ENCODE measurements around the gene RIPOR3.
A peak's percentile ranks its signal among the peaks of the same experiment; 100 is the strongest.

RIPOR3 gene

DNA sequence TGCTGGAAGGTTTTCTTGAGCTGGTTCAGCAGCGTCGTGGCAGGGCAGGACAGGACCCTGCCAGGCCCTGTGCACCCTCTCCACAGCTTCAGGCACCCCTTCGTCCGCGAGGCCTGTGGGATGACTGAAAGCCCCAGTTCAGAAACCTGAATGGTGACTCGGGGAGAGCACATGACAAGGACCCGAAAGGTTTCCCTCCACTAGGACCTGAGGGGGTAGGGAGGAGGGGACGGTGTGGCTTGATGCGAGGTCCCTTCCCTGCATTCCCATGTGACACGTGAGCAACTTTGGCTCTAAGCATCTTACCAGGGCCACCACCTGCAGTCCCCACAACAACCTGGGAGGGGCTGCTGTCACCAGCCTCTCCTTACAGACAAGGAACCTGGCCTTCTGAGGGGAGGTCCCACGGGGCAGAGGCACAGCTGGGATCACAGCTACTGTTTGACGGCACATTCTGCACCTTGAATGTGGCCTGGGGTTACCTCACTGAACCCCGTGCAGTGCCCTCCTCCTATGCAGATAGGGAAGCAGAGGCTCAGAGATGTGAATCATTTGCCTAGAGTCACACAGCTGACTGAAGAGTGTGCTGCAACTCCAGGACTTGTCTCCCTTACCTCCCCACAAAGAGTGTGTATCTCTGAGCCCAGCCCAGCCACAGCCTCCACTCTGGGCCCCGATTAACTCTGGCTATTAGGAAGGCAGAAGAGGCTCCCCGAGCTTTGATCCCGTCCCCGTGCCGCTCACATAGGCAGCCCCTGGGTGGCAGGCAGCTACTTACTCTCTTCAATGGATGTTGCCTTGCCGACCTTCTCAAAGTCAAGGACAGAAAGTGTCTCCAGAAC lies 96.5 kb downstream of the RIPOR3 start:
- Mint-ChIP-seq H3K4me1 (peaks cover 16% of the 10 kb centered on the region), H3K36me3 (peaks cover 58% of the 10 kb centered on the region), H3K9me3 (no peaks in the 10 kb centered on the region), H3K27ac (peak overlapping the region; percentile 26), H3K4me3 (no peak overlapping the region)
- DNase-seq (ENCODE audit: low spot score in 2 of 2) = no peak
- ATAC-seq = peak; percentile 45

DNA sequence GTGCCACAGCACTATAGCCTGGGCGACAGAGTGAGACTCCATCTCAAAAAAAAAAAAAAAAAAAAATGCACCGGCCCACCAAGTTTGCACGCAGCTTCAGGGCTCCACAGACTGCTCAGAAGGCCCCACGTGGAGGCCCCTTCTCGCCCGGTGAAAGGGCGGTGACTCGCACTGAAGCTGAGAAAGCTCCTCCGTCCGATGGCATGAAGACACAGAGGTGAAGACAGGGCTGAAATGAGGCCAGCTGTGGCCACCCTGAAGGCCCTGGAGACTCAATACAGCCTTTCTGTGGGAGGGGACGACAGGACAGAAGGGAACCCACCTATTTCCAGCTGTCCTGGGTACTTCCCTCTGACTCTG lies 97.1 kb downstream of the RIPOR3 start:
- Mint-ChIP-seq H3K4me3 (no peak overlapping the region), H3K36me3 (peaks cover 64% of the 10 kb centered on the region), H3K4me1 (peaks cover 16% of the 10 kb centered on the region), H3K27ac (peak overlapping the region; percentile 26), H3K9me3 (no peaks in the 10 kb centered on the region)
- DNase-seq (ENCODE audit: low spot score in 2 of 2) (no peak), ATAC-seq (peak; percentile 25)

DNA sequence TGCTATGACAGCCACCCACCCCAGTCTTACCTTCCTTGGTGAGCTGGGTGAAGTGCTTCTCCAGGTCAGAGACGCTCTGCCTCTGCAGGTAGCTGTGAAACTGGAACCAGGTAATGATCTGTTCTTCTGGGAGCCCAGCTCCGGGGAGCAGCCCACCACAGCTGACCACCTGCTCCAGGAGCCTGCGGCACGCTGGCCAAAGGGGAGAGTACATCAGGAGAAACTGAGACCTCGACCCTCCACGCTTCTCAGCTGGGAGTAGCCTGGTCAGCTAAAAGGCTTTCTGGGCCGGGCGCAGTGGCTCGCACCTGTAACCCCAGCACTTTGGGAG lies 98.4 kb downstream of the RIPOR3 start:
- no peak overlapping the region for H3K4me3 Mint-ChIP-seq
- H3K4me1 Mint-ChIP-seq = peaks cover 20% of the 10 kb centered on the region
- DNase-seq (ENCODE audit: low spot score in 2 of 2) = no peak
- no peak for ATAC-seq
- H3K9me3 Mint-ChIP-seq = no peaks in the 10 kb centered on the region
- peaks cover 77% of the 10 kb centered on the region for H3K36me3 Mint-ChIP-seq
- H3K27ac Mint-ChIP-seq = no peak overlapping the region

DNA sequence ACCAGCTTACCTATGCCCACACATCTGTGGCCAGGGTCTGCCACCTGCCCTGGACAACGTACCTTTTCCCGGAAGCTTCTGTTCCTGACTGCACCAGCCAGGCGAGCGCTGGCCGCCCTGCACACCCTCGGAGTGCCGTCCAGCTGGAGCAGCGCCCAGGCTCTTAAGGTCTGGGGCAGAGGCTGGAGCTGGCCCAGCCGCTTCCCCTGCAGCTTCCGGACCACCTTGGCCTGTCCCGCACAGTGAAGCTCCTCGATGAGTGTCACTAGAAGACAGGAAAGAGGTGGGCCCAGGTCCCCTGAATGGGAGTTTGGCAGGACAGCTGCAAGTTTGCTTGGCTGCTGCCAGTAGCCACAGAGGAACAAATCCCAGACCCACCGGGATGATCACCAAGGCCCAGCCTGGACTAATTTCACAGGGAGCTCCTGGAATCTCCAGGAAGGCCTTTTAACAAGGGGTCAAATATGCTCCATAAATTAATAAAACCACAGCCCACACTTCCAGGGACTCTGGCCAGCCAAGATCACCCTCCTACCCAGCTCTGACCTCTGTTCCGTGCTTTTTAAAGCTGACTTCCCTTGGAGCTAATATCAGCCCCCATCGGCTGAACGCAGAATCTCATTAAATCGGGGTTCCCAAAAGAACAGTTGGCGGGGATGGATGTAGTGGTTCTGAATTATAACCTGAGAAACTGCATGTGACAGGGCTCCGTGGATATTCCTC lies 98.9 kb downstream of the RIPOR3 start:
- peak overlapping the region; percentile 16 for H3K27ac Mint-ChIP-seq
- H3K4me1 Mint-ChIP-seq = peaks cover 22% of the 10 kb centered on the region
- ATAC-seq = no peak

DNA sequence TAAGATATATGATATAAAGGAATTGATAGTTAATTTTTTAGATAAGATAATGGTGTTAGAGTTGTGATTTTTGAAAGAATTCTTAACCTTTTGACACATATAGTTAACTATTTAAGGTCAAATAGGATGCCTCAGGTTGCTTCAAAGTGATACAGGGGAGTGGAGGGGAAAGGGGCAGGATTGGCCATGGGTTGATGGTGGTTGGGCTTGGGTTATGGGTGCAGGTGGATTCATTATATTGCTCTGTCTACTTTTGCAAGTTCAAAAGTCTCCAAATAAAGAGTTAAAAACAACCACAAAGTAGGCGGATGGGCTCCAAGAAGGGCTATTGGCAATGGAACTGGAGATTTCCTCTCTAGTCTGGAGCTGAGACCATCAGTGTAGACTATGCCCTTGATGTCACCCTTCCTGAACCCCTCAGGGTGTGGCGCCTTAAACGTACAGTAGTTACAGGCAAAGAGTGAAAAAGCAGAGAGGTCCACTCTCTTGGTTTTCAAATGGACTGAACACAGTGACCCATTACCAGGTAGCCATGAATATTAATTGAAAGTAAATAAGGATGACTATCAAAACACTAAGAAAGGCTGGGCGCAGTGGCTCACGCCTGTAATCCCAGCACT lies 100.0 kb downstream of the RIPOR3 start:
- Mint-ChIP-seq H3K27ac (peak overlapping the region; percentile 16), H3K4me3 (no peak overlapping the region), H3K36me3 (peaks cover 81% of the 10 kb centered on the region), H3K9me3 (no peaks in the 10 kb centered on the region), H3K4me1 (peaks cover 18% of the 10 kb centered on the region)
- ATAC-seq = no peak
- DNase-seq (ENCODE audit: low spot score in 2 of 2) = no peak

More for the DNA sequence above, 98.9 kb downstream of the RIPOR3 start:
- H3K36me3 Mint-ChIP-seq = peaks cover 81% of the 10 kb centered on the region
- no peak overlapping the region for H3K4me3 Mint-ChIP-seq
- no peaks in the 10 kb centered on the region for H3K9me3 Mint-ChIP-seq
- DNase-seq (ENCODE audit: low spot score in 2 of 2) = no peak

DNA sequence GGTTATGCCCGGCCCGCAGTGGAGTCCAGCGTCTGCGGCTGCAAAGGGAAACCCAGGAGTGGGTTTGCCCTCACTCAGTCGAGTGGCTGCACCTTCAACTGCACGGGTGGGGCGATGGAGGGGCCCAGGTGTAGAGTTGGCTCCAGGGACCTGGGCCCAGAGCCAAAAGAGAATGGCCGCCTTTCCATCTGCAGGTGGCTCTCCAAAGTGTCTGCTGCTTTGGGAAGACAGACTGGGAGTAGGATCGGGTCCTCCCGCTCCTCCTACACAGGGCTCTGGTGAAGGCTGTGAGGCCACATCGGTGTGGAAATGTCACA lies 101.0 kb downstream of the RIPOR3 start:
- ATAC-seq (no peak), DNase-seq (ENCODE audit: low spot score in 2 of 2) (no peak)
- H3K4me3 Mint-ChIP-seq = no peak overlapping the region
- peaks cover 82% of the 10 kb centered on the region for H3K36me3 Mint-ChIP-seq
- peak overlapping the region; percentile 16 for H3K27ac Mint-ChIP-seq
- H3K4me1 Mint-ChIP-seq = peaks cover 9% of the 10 kb centered on the region
- H3K9me3 Mint-ChIP-seq = no peaks in the 10 kb centered on the region

DNA sequence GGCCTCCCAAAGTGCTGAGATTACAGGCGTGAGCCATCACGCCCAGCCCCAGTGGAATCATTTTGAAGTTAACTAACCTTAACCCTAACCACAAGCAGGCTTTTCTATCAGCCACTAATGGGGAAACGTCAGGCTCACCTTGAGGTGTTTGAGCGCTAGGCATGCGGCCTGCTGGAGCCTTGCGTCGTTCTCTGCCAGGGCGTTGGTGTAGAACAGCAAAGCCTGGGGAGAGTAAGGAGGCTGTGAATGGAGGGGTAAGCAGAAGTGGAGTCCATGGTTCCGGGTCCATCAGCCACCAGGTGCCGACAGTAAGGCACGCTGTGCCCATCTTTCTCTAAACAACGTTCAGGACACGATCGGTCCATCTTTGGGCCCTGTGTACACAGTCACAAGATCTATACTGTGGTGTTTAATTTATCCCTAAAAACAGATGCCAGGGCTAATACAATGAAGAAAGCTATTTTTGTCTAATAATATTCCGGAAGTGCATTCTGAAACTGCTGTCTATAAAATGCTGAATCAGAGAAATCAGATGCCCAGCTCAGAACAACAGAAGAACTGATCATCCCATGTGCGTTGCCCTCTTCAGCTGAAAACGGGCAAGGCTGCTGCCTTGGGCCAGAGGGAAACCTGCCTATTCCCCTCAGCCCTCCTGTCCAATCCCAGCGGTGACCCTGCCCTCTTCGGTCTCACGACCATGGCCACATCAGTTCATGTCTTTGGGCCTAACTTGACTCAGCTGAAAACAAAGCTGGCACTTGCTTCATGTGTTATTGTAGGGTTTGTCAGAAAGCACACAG lies 101.6 kb downstream of the RIPOR3 start:
- no peaks in the 10 kb centered on the region for H3K9me3 Mint-ChIP-seq

DNA sequence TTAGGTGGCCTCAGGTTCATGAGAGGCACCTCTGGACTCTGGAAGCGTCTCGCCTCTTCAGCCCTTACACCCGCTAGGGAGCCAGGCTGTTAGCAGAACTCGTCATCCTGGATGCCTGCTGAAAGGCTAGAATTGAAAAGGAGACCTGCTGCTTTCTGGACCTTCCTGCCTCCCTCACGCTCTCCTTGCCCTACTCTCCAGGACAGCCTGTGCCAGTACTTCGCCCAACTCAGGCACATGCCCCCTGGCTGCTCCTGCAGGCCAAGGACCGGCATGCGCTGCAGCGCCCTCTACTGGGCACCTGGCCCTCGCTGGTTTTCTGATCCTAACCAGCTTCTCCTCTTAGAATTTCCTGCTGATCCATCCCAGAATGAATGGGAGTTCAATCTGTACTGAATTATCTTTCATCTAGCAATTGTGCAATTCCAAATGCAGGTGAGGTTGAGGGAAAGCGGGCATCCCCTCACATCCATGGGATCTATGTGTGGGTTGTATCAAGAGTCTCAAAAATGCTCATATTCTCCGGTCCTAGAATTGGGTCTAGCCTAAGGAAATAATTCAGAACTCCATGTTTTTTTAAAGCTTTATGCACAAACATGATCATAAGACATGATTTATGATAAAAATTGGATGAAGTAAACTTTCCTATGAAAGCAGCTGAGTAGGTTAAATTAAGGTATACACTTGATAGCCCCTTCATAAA lies 103.2 kb downstream of the RIPOR3 start:
- Mint-ChIP-seq H3K27ac (peak overlapping the region; percentile 71), H3K36me3 (peaks cover 95% of the 10 kb centered on the region)

More for the DNA sequence above, 101.6 kb downstream of the RIPOR3 start:
- Mint-ChIP-seq H3K4me1 (peaks cover 6% of the 10 kb centered on the region), H3K27ac (peak overlapping the region; percentile 40), H3K36me3 (peaks cover 85% of the 10 kb centered on the region), H3K4me3 (no peak overlapping the region)
- no peak for DNase-seq (ENCODE audit: low spot score in 2 of 2)
- ATAC-seq = no peak

DNA sequence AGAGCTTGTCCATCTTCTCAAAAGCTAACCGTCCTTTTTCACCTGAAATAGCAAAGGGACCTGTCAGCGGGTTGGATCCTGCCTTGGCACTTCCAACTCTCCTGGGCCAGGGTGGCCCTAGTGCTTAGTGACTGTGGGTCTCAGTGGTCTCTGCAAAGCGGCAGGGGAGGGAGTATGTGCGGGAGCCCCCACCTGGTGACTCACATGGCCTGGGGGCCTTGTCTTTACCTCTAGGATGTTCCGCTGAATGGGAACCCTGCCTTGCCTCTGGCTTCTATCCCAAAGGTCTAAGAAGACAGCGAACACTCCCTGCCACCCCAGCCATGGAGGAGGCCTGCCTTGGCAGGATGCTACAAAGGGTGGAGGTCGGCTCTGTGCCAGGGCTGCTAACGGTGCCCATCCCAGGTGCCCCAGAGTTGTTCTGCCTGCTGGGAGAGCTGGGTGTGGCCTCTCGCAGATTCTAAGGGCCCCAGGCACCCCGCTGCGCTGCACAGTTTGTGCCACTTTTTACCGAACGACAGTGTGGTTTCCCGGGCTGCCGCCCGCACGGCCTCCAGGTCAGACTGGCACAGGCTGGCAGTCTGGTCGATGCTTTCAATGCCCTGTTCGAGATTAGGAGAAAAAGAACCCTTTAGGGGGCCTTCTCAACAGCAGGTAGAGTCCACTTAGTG lies 103.9 kb downstream of the RIPOR3 start:
- Mint-ChIP-seq H3K36me3 (peaks cover 98% of the 10 kb centered on the region), H3K9me3 (no peaks in the 10 kb centered on the region), H3K27ac (peak overlapping the region; percentile 71), H3K4me1 (peaks cover 14% of the 10 kb centered on the region), H3K4me3 (no peak overlapping the region)
- ATAC-seq (no peak), DNase-seq (ENCODE audit: low spot score in 2 of 2) (no peak)

More for the DNA sequence above, 103.2 kb downstream of the RIPOR3 start:
- Mint-ChIP-seq H3K9me3 (no peaks in the 10 kb centered on the region), H3K4me1 (peaks cover 13% of the 10 kb centered on the region), H3K4me3 (no peak overlapping the region)
- ATAC-seq (peak; percentile 71), DNase-seq (ENCODE audit: low spot score in 2 of 2) (peak; percentile 72 to 86)

DNA sequence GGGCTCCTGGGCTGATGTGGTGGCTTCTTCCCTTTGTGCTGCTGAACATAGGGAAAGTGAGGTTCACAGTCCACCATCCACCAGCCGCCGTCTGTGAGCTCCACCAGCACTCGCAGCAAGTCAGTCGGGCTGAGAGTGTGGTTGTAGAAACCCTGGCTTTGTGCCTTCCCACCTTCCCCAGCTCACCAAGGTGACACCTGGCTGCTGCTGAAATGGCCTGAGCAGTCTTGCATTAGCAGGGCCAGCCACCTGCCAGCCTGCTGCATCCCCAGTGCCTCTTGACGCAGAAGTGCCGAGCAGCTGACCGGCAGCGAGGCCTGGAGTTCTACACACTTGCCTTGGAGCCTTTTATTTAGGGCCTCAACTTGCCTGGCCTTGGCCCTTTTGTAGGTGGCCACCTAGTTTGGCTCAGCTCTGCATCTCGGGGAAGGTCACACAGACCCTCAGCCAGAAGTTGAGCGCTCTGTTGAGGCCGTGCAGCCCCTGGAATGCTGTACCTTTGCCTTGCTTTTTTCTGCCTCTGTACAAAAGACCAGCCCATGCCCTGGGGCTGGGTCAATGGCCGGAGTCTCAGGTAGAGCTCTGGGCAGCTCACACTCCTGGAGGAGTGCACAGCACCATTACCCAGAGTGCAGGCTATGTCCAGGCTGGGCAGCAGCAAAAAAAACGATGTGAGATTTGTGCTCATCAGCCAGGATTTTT lies 104.7 kb downstream of the RIPOR3 start:
- peak overlapping the region; percentile 29 for H3K27ac Mint-ChIP-seq
- H3K4me1 Mint-ChIP-seq = peaks cover 14% of the 10 kb centered on the region
- DNase-seq (ENCODE audit: low spot score in 2 of 2) (no peak), ATAC-seq (peak; percentile 27)
- no peak overlapping the region for H3K4me3 Mint-ChIP-seq
- H3K9me3 Mint-ChIP-seq = no peaks in the 10 kb centered on the region
- H3K36me3 Mint-ChIP-seq = peaks cover 100% of the 10 kb centered on the region

DNA sequence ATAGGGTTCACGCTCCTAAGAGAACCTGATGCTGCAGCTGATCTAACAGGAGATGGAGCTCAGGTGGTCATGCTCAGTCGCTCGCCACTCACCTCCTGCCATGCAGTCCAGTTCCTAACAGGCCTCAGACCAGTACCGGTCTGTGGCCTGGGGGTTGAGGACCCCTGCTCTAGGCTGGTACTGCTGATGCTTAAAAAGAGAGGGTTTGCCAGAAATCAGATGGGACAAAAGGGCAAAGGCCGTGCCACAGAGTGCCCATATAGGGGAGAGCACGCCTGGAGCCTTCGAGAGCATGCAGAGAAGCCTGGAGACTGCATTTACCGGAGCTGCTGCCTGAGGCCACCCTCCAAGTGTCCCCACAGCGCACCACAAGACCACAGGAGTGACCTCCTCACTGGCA lies 105.7 kb downstream of the RIPOR3 start:
- H3K9me3 Mint-ChIP-seq = no peaks in the 10 kb centered on the region
- H3K4me3 Mint-ChIP-seq = no peak overlapping the region
- H3K4me1 Mint-ChIP-seq = peaks cover 14% of the 10 kb centered on the region
- peak overlapping the region; percentile 64 for H3K27ac Mint-ChIP-seq
- H3K36me3 Mint-ChIP-seq = peaks cover 100% of the 10 kb centered on the region
- DNase-seq (ENCODE audit: low spot score in 2 of 2) = no peak
- no peak for ATAC-seq

DNA sequence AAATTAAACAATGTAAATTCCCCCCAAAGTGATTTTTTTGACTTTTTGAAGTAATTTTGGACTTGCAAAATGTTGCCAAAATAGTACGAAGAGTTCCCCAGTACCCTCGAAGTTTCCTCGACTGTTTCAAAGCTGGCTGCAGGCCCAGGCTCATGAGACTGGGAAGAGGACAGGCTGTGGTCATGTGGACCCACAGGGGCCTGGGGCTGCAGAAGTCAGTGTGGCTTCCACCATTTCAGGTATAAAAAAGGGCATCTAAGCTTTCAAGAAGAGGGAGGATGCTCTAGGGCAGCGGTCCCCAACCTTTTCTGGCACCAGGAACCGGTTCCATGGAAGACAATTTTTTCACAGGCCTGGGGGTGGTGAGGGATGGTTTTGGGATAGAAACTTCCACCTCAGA lies 106.1 kb downstream of the RIPOR3 start:
- peak overlapping the region; percentile 64 for H3K27ac Mint-ChIP-seq
- H3K36me3 Mint-ChIP-seq = peaks cover 100% of the 10 kb centered on the region
- peaks cover 14% of the 10 kb centered on the region for H3K4me1 Mint-ChIP-seq
- H3K4me3 Mint-ChIP-seq = no peak overlapping the region
- ATAC-seq (no peak), DNase-seq (ENCODE audit: low spot score in 2 of 2) (no peak)
- no peaks in the 10 kb centered on the region for H3K9me3 Mint-ChIP-seq

DNA sequence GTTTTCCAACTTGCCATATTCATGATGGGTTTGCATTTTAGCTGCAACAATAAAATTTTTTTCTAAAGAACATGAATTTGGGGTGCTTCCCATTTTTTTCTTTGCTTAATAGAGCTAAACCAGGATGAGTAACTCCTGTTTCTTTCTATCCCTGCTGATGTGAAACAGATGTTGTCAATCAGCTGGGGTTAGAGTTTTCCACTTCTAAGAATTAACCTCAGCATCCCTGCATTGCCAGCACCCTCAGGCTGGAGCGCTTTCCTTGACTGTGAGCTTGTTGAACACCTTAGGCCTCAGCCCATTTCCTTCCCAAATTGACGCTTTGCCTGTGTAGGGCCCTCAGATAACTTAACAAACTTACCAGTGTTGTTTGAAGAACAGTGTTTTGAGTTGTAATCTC lies 106.7 kb downstream of the RIPOR3 start:
- no peak overlapping the region for H3K4me3 Mint-ChIP-seq
- peaks cover 100% of the 10 kb centered on the region for H3K36me3 Mint-ChIP-seq

More for the DNA sequence above, 106.7 kb downstream of the RIPOR3 start:
- ATAC-seq (no peak), DNase-seq (ENCODE audit: low spot score in 2 of 2) (no peak)
- H3K4me1 Mint-ChIP-seq = peaks cover 14% of the 10 kb centered on the region
- H3K27ac Mint-ChIP-seq = peak overlapping the region; percentile 64
- H3K9me3 Mint-ChIP-seq = no peaks in the 10 kb centered on the region
